ENCODE measurements around the gene LAMA5.

LAMA5 gene

DNA sequence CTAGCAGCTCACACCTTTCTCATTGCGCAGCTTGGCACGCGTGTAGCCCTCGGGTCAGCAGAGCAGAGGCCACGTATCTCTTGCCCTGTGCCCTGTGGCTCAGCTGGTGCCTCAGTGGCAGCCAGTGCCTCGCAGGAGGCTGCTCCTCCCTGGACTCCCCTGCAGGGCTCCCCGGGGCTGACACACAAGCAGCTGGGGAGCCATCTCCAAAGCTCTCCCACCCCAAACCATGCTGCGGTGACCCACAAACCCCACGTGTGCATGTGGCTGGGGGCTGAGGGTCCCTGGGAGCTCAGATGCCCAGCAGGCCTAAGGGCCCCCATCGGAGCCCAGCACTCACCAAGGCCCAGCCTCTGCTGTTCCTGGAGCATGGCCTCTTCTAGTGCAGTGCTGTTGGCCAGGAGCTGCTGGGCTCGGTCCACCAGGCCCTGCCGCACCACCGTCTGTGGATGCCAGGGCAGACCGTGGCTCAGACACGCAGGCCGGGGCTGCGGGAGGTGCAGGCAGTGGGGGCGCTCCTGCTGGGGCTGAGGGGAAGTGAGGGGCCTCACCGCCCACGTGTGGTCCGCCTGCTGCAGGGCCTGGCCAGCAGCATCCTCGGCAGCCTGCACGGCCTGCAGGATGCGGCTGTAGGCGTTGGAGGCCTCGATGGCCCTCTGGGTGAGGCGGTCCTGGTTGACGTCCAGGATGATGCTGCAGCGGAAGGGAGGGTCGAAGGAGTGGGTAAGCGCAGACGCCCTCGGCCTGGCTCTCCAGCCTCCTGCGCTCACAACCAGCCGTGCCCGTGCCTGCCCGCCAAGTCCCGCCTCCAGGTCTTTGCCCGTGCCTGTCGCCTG is 50.6 kb downstream of the LAMA5 start:
- DNase-seq (ENCODE audit: low read depth), result no peak

DNA sequence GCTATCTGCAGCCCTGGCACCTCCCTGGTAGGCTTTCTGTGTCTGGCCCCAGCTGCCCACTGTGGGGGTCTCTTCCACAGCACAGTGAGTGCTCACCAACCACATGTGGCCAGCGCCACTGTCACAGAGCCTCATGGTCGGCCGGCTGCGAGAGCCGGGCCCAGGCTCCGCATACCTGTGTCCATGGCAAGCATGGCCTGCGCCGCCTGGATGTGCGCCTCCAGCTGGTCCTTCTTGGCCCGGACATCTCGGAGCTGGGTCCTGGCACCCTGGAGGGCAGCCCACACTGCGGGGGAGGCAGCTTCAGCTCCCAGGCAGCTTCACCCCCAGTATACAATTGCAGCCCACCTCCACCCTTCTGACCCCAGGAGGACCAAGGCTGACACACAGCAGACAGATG is 51.3 kb downstream of the LAMA5 start:
- DNase-seq (ENCODE audit: low read depth), result no peak

DNA sequence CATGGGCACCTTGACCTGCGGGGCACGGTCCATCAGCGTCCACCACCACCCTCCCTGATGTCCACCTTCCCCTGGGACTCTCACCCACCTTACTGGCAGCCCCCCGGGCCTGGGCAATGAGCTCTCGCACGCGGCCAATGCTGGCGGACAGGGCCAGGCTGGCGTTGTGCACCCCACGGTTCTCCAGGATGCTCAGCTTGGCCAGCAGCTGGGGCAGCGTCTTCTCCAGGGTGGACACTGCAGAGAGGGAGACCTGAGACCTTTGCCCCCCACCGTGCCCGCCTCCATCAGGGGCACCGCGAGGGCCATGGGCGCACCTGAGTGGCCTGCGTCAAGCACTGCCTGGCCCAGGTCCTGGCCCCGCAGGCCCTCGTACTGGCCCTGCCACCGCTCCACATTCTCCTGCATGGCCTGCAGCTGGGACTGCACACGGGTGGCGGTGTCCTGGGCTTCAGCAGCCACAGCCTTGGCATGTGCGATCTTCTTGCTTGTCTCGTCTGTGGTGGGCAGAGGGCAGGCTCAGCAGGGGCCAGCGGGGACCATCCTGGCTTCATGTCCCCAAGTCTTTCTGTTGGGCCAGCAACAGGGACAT is 52.3 kb downstream of the LAMA5 start:
- no peak for DNase-seq (ENCODE audit: low read depth)

DNA sequence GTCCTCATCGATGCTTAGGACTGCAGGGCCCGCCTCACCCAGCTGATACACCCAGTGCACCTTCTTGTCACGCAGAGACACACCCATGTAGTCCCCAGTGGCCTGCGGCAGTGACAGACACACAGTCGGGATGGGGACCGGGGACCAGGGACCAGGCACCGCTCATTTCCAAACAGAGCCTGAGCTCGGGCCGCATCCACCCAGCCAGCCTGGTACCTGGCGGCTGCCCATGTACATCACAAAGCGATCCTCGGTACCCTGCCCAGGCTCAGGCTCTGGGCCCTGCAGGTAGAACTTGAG is 52.8 kb downstream of the LAMA5 start:
- no peak for DNase-seq (ENCODE audit: low read depth)

DNA sequence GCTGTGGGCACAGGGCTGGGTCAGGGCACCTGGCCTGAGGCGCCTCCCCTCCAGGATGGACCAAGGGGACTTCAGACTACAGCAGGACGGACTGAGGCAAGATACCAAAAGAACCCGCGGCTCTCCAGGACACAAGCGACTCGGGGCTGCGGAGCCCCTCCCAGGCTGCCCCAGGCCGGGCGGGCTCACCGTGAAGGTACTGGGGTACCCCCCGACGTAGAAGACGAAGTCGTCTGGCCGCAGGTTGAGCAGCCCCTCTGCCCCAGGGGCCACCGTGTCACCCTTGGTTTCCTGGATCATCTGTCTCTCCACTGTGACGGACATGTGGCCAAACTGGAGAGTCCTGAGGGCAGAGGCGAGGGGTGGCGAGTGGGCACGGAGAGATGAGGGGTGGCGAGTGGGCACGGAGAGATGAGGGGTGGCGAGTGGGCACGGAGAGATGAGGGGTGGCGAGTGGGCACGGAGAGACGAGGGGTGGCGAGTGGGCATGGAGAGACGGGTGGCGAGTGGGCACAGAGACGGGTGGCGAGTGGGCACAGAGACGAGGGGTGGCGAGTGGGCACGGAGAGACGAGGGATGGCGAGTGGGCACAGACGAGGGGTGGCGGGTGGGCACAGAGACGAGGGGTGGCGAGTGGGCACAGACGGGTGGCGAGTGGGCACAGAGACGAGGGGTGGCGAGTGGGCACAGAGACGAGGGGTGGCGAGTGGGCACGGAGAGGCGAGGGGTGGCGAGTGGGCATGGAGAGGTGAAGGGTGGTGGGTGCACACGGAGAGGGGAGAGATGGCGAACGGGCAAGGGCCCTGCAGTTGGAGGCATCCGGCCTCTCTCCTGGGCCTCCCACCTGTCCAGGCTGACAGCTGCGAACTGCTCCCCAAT is 53.4 kb downstream of the LAMA5 start:
- DNase-seq (ENCODE audit: low read depth), result no peak

DNA sequence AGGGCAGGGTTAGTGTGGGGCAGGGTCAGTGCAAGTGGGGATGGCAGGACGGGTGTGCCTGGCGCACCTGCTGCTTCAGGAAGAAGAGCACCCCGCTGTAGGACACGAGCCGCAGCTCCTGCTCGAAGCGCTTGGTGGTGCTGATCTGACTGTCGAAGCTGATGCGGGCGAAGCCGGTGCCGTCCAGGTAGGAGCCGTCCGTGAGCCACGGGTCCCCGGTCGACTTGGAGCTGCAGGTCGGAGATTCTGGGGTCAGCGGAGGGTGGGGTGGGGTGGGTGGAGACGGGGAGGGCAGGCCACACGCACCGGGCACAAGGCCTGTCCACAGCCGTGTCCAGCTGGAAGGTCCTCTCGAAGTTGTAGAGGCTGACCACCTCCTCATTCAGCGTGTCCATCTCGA is 54.1 kb downstream of the LAMA5 start:
- DNase-seq (ENCODE audit: low read depth), result no peak

DNA sequence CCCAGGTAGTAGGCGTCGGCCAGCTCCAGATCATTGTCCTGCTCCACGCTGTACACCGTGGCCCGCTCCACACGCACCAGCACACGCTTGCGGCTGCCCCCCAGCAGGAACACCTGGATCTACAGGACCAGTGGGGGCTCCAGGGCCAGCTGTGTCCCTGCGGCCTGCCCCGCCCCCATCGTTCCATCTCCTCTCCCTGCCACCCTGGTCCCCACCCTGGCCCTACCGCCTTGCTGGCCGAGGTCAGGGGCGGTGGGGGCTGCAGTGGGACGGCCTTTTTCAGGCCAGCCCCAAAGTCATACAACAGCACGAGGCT is 54.5 kb downstream of the LAMA5 start:
- DNase-seq (ENCODE audit: low read depth), result no peak

DNA sequence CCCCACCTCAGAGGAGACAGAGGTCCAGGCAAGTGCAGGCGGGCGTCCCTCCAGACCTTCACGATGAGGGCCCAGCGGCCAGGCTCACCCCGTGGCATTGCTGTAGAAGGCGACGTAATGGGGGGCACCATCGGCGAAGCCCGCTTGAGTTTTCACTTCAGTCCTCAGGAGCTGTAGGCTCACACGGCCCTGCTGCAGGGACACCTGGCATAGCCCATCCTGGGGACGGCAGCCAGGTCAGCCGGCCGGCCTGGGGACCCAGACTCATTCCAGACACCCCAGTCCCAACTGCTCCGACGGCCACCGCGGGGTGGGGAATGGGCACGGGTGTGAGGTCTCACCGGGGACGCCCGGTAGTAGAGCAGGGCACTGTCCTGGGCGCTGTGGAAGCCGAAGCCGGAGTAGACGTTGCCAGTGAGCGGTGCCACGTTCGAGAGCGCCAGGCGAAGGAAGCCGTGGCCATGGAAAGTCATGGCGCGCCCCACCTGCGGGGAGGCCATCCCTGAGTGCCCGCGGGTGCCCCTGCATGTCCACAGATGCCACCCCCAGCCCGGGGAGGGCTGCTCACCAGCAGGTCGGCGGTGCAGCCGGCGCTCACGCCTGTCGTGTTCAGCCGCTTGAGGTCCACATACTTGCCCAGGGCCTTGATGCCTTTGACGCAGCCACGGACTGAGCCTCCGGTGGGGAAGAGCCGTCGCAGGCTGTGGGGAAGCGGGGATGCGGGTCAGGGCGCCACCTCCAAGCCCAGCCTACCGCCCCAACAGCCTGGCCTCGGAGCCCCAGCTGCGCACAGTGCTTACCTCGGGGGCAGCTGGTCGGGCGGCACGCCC is 55.1 kb downstream of the LAMA5 start:
- no peak for DNase-seq (ENCODE audit: low read depth)

DNA sequence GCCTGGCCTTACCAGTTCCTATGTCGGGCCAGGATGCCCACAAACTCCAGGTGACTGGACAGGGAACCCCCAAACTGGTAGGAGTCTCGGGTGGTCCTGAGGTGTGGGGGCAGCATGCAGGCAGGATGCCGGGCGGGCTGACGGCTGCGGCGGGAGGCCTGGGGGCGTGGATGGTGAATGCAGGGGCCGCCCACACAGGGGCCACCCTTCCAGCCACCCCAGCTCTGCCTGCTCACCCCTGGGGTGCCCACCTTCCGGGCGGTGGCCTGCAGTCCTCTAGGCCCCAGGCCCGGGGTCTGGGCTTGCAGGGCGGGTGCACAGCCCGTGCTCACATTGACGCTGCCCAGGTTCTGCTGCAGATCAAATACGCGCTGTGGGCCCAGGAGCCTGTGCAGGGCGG is 56.0 kb downstream of the LAMA5 start:
- DNase-seq (ENCODE audit: low read depth), result no peak

DNA sequence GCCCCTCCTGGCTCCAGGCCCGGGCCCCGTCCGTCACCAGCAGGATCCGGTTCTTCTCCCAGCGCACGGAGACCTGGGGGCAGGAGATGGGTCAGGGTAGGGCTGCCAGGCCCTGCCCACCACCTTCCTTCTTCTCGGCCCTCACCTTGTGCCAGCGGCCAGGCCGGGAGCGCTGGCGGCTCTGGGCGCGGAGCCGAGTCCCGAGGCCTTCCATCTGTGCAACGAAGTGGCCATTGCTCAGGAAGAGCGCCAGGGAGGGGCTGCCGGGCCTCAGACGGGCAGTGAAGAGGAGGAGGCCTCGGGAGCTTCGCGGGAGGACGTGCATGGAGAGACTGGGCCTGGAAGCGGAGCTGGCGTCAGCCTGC is 56.4 kb downstream of the LAMA5 start:
- DNase-seq (ENCODE audit: low read depth), result no peak

DNA sequence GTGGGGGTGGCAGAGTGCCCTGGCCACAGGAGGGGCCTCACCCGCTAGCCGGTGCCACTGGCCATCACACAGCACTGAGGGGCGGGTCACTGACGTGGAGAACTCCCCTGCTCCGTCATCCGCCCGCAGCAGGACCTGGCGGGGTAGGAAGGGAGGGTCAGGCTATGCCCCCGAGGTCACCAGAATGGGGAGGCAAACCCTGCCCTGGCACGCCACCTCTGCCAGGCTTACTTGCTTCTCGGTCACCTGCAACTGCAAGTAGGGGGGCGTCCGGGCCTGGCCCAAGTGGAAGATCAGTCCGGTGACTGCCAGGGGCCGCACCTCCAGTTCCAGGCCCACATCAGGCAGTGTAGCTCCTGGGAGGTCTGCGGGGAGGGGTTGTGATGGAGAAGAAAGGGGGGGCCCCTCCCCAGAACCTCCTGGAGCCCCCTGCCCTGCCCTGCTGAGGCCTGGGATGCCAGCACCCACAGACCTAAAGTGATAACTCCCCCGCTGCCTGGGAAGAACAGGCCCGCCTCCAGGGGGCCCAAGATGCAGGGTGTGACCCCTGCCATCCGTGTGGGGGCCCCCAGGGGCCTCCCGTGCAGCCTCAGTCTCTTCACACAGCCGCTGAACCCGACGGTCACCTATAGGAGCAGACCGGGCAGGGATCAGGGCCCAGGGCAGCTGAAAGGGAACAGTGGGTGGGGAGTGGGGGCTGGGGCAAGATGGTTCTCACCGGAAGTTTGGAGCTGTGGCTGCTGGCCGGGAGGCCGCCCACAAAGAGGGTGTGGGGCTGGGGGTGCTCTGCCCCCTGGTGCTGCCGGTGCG is 57.0 kb downstream of the LAMA5 start:
- DNase-seq (ENCODE audit: low read depth), result no peak

DNA sequence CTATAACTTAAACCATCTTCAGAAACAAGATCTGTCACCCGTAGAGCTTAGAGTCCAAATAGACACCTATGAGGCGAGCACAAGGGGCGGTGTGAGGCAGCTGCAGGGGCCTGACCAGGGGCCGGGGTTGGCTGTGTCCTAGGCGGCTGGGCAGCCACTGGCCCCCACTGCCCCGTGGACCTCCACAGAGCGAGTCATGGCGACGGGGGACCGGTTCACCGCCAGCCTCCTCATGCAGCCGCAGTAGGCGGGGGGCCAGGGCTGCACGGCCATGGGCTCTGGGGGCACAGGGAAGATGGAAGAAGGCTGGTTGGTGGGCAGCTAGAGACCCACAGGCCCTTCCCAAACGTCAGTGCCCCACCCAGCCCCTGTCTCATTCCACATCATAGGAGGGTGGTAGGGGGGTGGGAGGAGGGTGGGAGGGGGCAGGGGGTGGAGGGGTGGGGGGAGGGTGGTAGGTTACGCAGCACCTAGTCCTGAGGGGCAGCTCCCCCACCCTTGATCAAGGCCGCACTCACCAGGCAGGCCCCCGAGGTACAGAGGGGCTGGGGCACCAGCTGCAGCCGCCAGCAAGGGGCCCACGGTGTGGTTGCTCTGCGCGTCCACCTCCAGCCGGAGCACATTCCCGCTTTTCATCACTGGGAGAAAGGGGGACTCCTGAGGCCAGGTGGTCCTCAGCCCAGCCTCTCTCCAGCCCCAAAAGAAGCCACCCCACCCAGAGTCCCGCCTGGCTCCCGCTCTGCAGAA is 57.7 kb downstream of the LAMA5 start:
- no peak for DNase-seq (ENCODE audit: low read depth)

DNA sequence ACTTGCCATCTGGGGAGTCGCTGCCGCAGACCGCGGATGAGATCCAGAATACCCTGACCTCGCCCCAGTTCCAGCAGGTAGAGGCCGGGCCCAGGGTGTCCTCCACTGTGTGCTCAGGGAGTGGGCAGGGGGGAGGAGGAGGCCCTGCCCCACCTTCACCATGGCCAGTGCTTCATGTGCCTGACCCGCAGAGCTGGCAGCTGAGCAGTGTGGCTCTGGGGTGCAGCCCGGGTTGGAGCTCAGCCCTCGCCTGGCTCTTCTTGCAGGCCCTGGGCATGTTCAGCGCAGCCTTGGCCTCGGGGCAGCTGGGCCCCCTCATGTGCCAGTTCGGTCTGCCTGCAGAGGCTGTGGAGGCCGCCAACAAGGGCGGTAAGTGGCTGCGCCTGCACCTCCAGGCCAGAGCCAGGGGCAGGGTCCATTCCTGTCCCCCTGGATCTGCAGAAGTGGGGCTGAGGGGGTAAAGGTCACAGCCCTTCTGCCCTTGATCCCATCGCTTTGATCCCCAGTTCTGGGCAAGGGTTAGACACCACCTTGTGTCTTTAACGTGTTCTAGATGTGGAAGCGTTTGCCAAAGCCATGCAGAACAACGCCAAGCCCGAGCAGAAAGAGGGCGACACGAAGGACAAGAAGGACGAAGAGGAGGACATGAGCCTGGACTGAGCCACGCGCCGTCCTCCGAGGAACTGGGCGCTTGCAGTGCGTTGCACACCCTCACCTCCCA is 58.9 kb downstream of the LAMA5 start:
- DNase-seq (ENCODE audit: low read depth), result no peak

DNA sequence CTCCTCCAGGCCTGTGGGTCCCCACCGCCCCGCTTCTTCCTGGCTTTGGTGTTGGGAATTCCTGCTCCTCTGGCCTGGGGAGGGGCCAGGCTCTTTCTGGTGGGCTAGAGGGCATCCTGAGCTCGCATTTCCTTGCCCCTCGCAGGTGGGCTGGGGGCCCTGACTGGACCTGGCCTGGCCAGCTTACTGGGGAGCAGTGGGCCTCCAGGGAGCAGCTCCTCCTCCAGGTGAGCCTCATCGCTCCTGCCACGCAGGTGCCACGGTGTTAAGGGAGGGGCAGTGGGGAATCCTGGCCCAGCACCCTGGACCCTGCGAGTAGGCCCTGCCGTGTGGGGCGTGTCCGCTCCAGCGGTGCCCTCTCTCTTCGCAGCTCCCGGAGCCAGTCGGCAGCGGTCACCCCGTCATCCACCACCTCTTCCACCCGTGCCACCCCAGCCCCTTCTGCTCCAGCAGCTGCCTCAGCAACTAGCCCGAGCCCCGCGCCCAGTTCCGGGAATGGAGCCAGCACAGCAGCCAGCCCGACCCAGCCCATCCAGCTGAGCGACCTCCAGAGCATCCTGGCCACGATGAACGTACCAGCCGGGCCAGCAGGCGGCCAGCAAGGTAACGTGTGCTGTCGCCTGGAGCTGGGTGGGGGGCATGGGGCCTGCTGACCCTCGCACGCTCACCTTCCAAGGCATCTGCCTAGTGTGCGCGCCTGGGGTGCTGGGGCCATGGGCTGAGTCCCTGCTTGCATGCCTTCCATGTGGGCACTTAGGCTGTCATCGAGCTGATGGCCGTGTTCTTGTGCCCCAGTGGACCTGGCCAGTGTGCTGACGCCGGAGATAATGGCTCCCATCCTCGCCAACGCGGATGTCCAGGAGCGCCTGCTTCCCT is 59.6 kb downstream of the LAMA5 start:
- DNase-seq (ENCODE audit: low read depth), result no peak

DNA sequence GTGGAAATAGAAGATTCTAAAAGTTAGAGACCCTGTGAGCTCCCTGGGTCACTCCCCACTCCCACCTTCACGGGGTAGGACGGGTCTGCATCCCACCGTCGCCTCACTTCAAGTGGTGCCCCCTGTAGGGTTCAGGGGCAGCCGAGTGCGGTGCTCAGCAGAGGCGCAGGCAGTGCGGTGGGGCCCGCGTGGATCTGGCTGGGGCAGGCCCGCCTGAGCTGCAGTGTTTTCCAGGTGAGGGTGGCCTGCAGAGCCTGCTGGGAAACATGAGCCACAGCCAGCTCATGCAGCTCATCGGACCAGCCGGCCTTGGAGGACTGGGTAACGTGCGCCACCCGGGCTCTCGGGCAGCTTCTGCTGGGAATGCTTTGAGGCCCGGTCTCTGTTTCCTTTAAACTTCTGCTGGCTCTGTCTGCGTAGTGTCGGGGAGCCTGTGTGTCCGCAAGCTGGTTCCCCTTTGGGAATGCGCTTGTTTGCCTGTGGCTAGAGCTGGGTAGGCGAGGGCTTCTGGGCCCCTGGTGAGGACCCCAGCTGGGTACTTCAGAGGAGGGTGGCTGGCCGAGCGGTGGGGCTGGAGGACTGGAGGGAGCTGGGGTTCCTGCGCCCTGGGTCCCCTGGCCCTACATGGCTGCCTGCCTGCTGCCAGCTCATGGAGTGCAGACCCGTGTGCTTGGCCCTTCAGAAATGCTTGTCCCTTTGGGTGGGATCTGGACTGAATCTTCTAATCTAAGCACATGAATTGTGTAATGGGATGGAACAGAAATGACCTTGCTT is 60.5 kb downstream of the LAMA5 start:
- DNase-seq (ENCODE audit: low read depth), result no peak

DNA sequence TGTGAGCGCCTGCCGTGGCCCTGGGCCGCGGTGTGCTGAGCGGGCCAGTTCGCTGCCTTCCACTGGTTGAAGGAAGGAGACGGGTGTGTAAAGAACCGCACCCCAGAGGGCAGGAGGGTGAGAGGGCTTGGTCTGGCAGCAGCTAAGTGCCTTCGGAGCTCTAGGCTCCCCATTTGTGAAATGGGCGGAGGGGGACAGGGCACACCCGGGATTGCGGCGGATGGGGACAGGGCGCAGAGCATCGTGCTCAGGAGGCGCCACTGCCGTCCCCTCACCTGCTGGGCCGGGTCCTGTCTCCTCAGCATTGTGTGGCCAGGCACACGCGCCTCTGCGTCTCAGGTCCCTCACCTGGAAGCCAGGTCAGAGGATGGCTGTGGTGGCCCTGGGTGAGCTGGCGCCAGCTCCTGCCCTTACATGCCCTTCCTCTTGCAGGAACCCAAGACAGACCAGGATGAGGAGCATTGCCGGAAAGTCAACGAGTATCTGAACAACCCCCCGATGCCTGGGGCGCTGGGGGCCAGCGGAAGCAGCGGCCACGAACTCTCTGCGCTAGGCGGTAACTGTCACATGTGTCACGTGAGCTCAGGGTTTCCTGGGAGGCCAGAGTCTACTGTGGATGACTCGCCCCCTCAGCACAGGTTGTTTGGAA is 61.2 kb downstream of the LAMA5 start:
- DNase-seq (ENCODE audit: low read depth), result no peak

DNA sequence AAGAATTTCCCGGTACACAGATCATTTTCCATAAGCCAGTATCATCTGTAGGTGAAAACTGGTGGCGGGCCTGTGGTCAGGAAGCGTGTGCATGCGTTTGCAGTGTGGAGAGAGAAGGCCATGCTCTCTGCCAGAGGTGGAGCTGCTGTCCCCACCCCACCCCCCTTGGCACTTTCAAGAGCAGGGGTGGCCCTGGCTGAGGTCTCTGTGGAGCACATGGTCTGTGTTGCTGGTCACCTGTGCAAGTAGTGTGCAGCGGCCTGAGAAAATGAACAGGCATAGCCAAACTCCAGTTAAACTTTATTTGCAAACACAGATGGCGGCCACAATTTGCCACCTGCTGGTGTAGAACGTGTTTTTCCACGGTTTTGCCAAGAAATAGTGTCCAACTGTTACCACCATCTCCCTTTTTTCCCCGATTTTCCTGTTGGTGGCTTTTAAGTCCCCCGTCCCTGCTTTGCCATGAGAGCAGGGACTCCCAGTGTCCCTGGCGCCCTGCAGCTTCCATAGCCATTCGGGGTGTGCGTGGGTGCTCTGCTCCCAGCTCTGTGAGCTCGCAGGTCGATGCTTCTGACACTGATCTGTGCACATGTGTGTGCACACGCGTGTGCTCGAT is 61.9 kb downstream of the LAMA5 start:
- no peak for DNase-seq (ENCODE audit: low read depth)
